Suprapubic skin (tissue), 4 donors: ENCODE measurements around the gene GNAZ. TPM values are rescaled to one million over a fixed set of nuclear protein-coding genes. Genes with fewer than 3 reads are reported as not detected.

Experiments used
- DNase-seq, 2 donors: peaks; one replicate each; pipeline ENCODE4 v3.0.0-alpha.2; 2019; ENCODE audit warnings: low spot score in 2 of 2
- H3K27ac ChIP-seq: fragments of 200-600 bp; sonication (generic); one replicate; pipeline ENCODE4 v1.5.1; 2019
- H3K27me3 ChIP-seq: fragments of 200-600 bp; sonication (generic); one replicate; pipeline ENCODE4 v1.5.1; 2019
- H3K36me3 ChIP-seq: fragments of 200-600 bp; sonication (generic); one replicate; pipeline ENCODE4 v1.5.1; 2019
- H3K4me1 ChIP-seq: fragments of 200-600 bp; sonication (generic); one replicate; pipeline ENCODE4 v1.5.1; 2019
- H3K4me3 ChIP-seq: fragments of 200-600 bp; sonication (generic); one replicate; pipeline ENCODE4 v1.5.1; 2019; ENCODE audit warnings: mild to moderate bottlenecking
- H3K9me3 ChIP-seq: fragments of 200-600 bp; sonication (generic); one replicate; pipeline ENCODE4 v1.5.1; 2019
- CTCF ChIP-seq, 2 donors: fragments of 200-600 bp in 1 of 2; fragments of 450-650 bp in 1 of 2; sonication (generic) in 1 of 2; IDR thresholded peaks; one replicate each; pipeline ENCODE4 v1.5.1; 2016 to 2019; ENCODE audit warnings: antibody characterized with exemption in 2 of 2, mild to moderate bottlenecking in 1 of 2, moderate library complexity in 1 of 2
- EP300 ChIP-seq: sonication (generic); formaldehyde crosslinking; IDR thresholded peaks from one replicate; pipeline ENCODE4 v1.6.1; 2017; ENCODE audit warnings: antibody characterized with exemption
- POLR2A ChIP-seq, 2 donors: fragments of 450-650 bp; IDR thresholded peaks; one replicate each; pipeline ENCODE4 v1.6.1; 2017; ENCODE audit warnings: antibody characterized with exemption in 2 of 2, mild to moderate bottlenecking in 2 of 2, moderate library complexity in 2 of 2
- POLR2AphosphoS5 ChIP-seq, 3 donors: sonication (generic); formaldehyde crosslinking; IDR thresholded peaks; one replicate each; pipeline ENCODE4 v1.6.1; 2017; ENCODE audit warnings: antibody characterized with exemption in 3 of 3
- WGBS: methylation state at CpG from one replicate; pipeline ENCODE4 v1.1.5; 2018; 5-methylcytosine and 5-hydroxymethylcytosine counted together
- total RNA-seq, 4 donors: library from RNA; depleted of rRNA; stranded (reverse); fragments of >200 nt; gene quantifications; one replicate each; pipeline ENCODE4 v1.1.0, GENCODE V29; 2016

The GNAZ gene
- total RNA-seq, 4 donors from 2014 or later, result 2.1 to 5.8 (median 3.0) TPM

GRCh38 chr22:23107487-23108248 is 37.3 kb downstream of the GNAZ start:
- no peaks in the 10 kb centered on the region for H3K4me1 ChIP-seq
- WGBS, result 89% methylated on average over 14 of the region's 17 CpGs
- no peak for DNase-seq
- no peak overlapping the region for H3K4me3 ChIP-seq
- H3K9me3 ChIP-seq, result no peaks in the 10 kb centered on the region
- no peak overlapping the region for H3K27ac ChIP-seq
- no peak for TF ChIP-seq EP300
- TF ChIP-seq POLR2AphosphoS5 (IDR thresholded peaks at IDR 0.05), result no peak
- TF ChIP-seq CTCF (IDR thresholded peaks at IDR 0.05), result no peak
- no peak for TF ChIP-seq POLR2A (IDR thresholded peaks at IDR 0.05)
- H3K36me3 ChIP-seq, result no peaks in the 10 kb centered on the region
- no peaks in the 10 kb centered on the region for H3K27me3 ChIP-seq

- Histone ChIP-seq H3K27me3 (no peaks in the 10 kb centered on the region), H3K36me3 (no peaks in the 10 kb centered on the region), H3K27ac (no peak overlapping the region), H3K9me3 (no peaks in the 10 kb centered on the region), H3K4me3 (no peak overlapping the region), H3K4me1 (no peaks in the 10 kb centered on the region)
- WGBS, result 92% methylated on average over 7 of the region's 7 CpGs
- no peak for TF ChIP-seq POLR2A (IDR thresholded peaks at IDR 0.05)
- no peak for TF ChIP-seq POLR2AphosphoS5 (IDR thresholded peaks at IDR 0.05)
- no peak for TF ChIP-seq CTCF (IDR thresholded peaks at IDR 0.05)
- no peak for TF ChIP-seq EP300
- DNase-seq, result no peak
These were observed 38.1 kb downstream of the GNAZ start for GRCh38 chr22:23108249-23109078.

- Histone ChIP-seq H3K4me1 (no peaks in the 10 kb centered on the region), H3K27ac (no peak overlapping the region), H3K9me3 (no peaks in the 10 kb centered on the region), H3K4me3 (no peak overlapping the region), H3K36me3 (no peaks in the 10 kb centered on the region), H3K27me3 (no peaks in the 10 kb centered on the region)
- TF ChIP-seq POLR2AphosphoS5 (IDR thresholded peaks at IDR 0.05) (no peak), POLR2A (IDR thresholded peaks at IDR 0.05) (no peak), CTCF (IDR thresholded peaks at IDR 0.05) (no peak), EP300 (no peak)
- WGBS, result 88% methylated on average over 5 of the region's 6 CpGs
- no peak for DNase-seq
These were observed 38.7 kb downstream of the GNAZ start for GRCh38 chr22:23109079-23109347.

- no peaks in the 10 kb centered on the region for H3K9me3 ChIP-seq
- H3K27ac ChIP-seq, result no peak overlapping the region
- no peaks in the 10 kb centered on the region for H3K36me3 ChIP-seq
- WGBS, result 66% methylated on average over 3 of the region's 5 CpGs
- DNase-seq, result no peak
- no peaks in the 10 kb centered on the region for H3K27me3 ChIP-seq
- no peak overlapping the region for H3K4me3 ChIP-seq
- H3K4me1 ChIP-seq, result no peaks in the 10 kb centered on the region
- no peak for TF ChIP-seq EP300
- TF ChIP-seq POLR2AphosphoS5 (IDR thresholded peaks at IDR 0.05), result no peak
- no peak for TF ChIP-seq CTCF (IDR thresholded peaks at IDR 0.05)
- TF ChIP-seq POLR2A (IDR thresholded peaks at IDR 0.05), result no peak
These were observed 39.2 kb downstream of the GNAZ start for GRCh38 chr22:23109441-23109978.
